Measurements from ENCODE around the gene IRF7. TPM values are rescaled to one million over a fixed set of nuclear protein-coding genes. Genes with fewer than 3 reads are reported as not detected.
"Not testable (repeated sequence)": the region's sequence is repeated elsewhere in the genome, so short reads cannot be mapped to it uniquely, and the experiment has no call there.

Gene IRF7
- 10 to 100 TPM; 14.7 to 25.8 TPM for total RNA-seq

GRCh38 chr11:615504-616319, at the start of gene IRF7:
Gene IRF7, minus strand, starts transcription at chr11:615950. Its CDS starts 586 bp downstream, at chr11:615364.
- no peaks in the 10 kb centered on the region for H3K4me1 Mint-ChIP-seq
- no peaks in the 10 kb centered on the region for H3K27me3 Mint-ChIP-seq
- no peaks in the 10 kb centered on the region for H3K9me3 Mint-ChIP-seq
- peaks cover 14% of the 10 kb centered on the region for H3K36me3 Mint-ChIP-seq (ENCODE audit: low read depth)
- H3K27ac Mint-ChIP-seq: peak within 1 kb of the TSS; percentile 63
- ATAC-seq (replicated peaks): peak; percentile 93
- H3K4me3 Mint-ChIP-seq: peak within 1 kb of the TSS; percentile 75

GRCh38 chr11:665062-665703, 49.4 kb upstream of the IRF7 start:
- Mint-ChIP-seq H3K4me1 (no peaks in the 10 kb centered on the region), H3K4me3 (no peak overlapping the region), H3K27ac (peak overlapping the region; percentile 38), H3K27me3 (no peaks in the 10 kb centered on the region), H3K36me3 (ENCODE audit: low read depth) (peaks cover 54% of the 10 kb centered on the region), H3K9me3 (no peaks in the 10 kb centered on the region)
- no peak for ATAC-seq (replicated peaks)

- peak; percentile 70 for ATAC-seq (replicated peaks)
- no peak overlapping the region for H3K27ac Mint-ChIP-seq
- H3K36me3 Mint-ChIP-seq (ENCODE audit: low read depth): peaks cover 55% of the 10 kb centered on the region
- no peaks in the 10 kb centered on the region for H3K4me1 Mint-ChIP-seq
- no peaks in the 10 kb centered on the region for H3K27me3 Mint-ChIP-seq
- H3K9me3 Mint-ChIP-seq: no peaks in the 10 kb centered on the region
- no peak overlapping the region for H3K4me3 Mint-ChIP-seq
These were observed 47.0 kb upstream of the IRF7 start for GRCh38 chr11:662689-663274.

- no peaks in the 10 kb centered on the region for H3K27me3 Mint-ChIP-seq
- no peaks in the 10 kb centered on the region for H3K4me1 Mint-ChIP-seq
- H3K9me3 Mint-ChIP-seq: no peaks in the 10 kb centered on the region
- peaks cover 44% of the 10 kb centered on the region for H3K36me3 Mint-ChIP-seq (ENCODE audit: low read depth)
- no peak overlapping the region for H3K27ac Mint-ChIP-seq
- ATAC-seq (replicated peaks): no peak
- H3K4me3 Mint-ChIP-seq: no peak overlapping the region
These were observed 45.1 kb upstream of the IRF7 start for GRCh38 chr11:660681-661444.

GRCh38 chr11:660281-660680, 44.5 kb upstream of the IRF7 start:
- Mint-ChIP-seq H3K27me3 (no peaks in the 10 kb centered on the region), H3K4me1 (no peaks in the 10 kb centered on the region), H3K36me3 (ENCODE audit: low read depth) (peaks cover 38% of the 10 kb centered on the region), H3K9me3 (no peaks in the 10 kb centered on the region), H3K4me3 (no peak overlapping the region), H3K27ac (no peak overlapping the region)
- no peak for ATAC-seq (replicated peaks)

GRCh38 chr11:659532-660085, 43.9 kb upstream of the IRF7 start:
- H3K27ac Mint-ChIP-seq: no peak overlapping the region
- H3K36me3 Mint-ChIP-seq (ENCODE audit: low read depth): peaks cover 38% of the 10 kb centered on the region
- H3K4me1 Mint-ChIP-seq: no peaks in the 10 kb centered on the region
- no peaks in the 10 kb centered on the region for H3K27me3 Mint-ChIP-seq
- ATAC-seq (replicated peaks): no peak
- H3K4me3 Mint-ChIP-seq: no peak overlapping the region
- H3K9me3 Mint-ChIP-seq: no peaks in the 10 kb centered on the region

GRCh38 chr11:657691-658126, 42.0 kb upstream of the IRF7 start:
- no peak overlapping the region for H3K27ac Mint-ChIP-seq

GRCh38 chr11:656866-657265, 41.1 kb upstream of the IRF7 start:
- Mint-ChIP-seq H3K4me3 (no peak overlapping the region), H3K27ac (no peak overlapping the region), H3K27me3 (no peaks in the 10 kb centered on the region), H3K4me1 (no peaks in the 10 kb centered on the region), H3K36me3 (ENCODE audit: low read depth) (peaks cover 38% of the 10 kb centered on the region), H3K9me3 (no peaks in the 10 kb centered on the region)
- ATAC-seq (replicated peaks): no peak

More at GRCh38 chr11:657691-658126, 42.0 kb upstream of the IRF7 start:
- Mint-ChIP-seq H3K36me3 (ENCODE audit: low read depth) (peaks cover 35% of the 10 kb centered on the region), H3K4me1 (no peaks in the 10 kb centered on the region), H3K27me3 (no peaks in the 10 kb centered on the region), H3K9me3 (no peaks in the 10 kb centered on the region), H3K4me3 (no peak overlapping the region)
- ATAC-seq (replicated peaks): no peak

- no peak overlapping the region for H3K4me3 Mint-ChIP-seq
- ATAC-seq (replicated peaks): no peak
- no peaks in the 10 kb centered on the region for H3K9me3 Mint-ChIP-seq
- peaks cover 39% of the 10 kb centered on the region for H3K36me3 Mint-ChIP-seq (ENCODE audit: low read depth)
- no peak overlapping the region for H3K27ac Mint-ChIP-seq
- H3K27me3 Mint-ChIP-seq: no peaks in the 10 kb centered on the region
- no peaks in the 10 kb centered on the region for H3K4me1 Mint-ChIP-seq
These were observed 40.7 kb upstream of the IRF7 start for GRCh38 chr11:656426-656825.

GRCh38 chr11:655036-655726, 39.4 kb upstream of the IRF7 start:
- Mint-ChIP-seq H3K4me3 (no peak overlapping the region), H3K27me3 (no peaks in the 10 kb centered on the region), H3K4me1 (no peaks in the 10 kb centered on the region), H3K27ac (no peak overlapping the region), H3K36me3 (ENCODE audit: low read depth) (peaks cover 50% of the 10 kb centered on the region), H3K9me3 (no peaks in the 10 kb centered on the region)
- ATAC-seq (replicated peaks): no peak

- H3K36me3 Mint-ChIP-seq (ENCODE audit: low read depth): peaks cover 50% of the 10 kb centered on the region
- H3K4me1 Mint-ChIP-seq; H3K9me3 Mint-ChIP-seq; ATAC-seq (replicated peaks); H3K27ac Mint-ChIP-seq; H3K4me3 Mint-ChIP-seq; H3K27me3 Mint-ChIP-seq: not testable (repeated sequence)
These were observed 38.7 kb upstream of the IRF7 start for GRCh38 chr11:654444-654843.

- Mint-ChIP-seq H3K4me1 (no peaks in the 10 kb centered on the region), H3K4me3 (no peak overlapping the region), H3K27me3 (no peaks in the 10 kb centered on the region), H3K27ac (no peak overlapping the region), H3K9me3 (no peaks in the 10 kb centered on the region), H3K36me3 (ENCODE audit: low read depth) (peaks cover 55% of the 10 kb centered on the region)
- ATAC-seq (replicated peaks): no peak
These were observed 38.1 kb upstream of the IRF7 start for GRCh38 chr11:653837-654236.

- not testable (repeated sequence) for H3K27me3 Mint-ChIP-seq; ATAC-seq (replicated peaks); H3K4me1 Mint-ChIP-seq; H3K27ac Mint-ChIP-seq; H3K4me3 Mint-ChIP-seq; H3K9me3 Mint-ChIP-seq
- peaks cover 60% of the 10 kb centered on the region for H3K36me3 Mint-ChIP-seq (ENCODE audit: low read depth)
These were observed 37.4 kb upstream of the IRF7 start for GRCh38 chr11:653136-653535.

- no peak for ATAC-seq (replicated peaks)
- Mint-ChIP-seq H3K9me3 (no peaks in the 10 kb centered on the region), H3K4me3 (no peak overlapping the region), H3K27me3 (no peaks in the 10 kb centered on the region), H3K27ac (no peak overlapping the region), H3K4me1 (no peaks in the 10 kb centered on the region), H3K36me3 (ENCODE audit: low read depth) (peaks cover 74% of the 10 kb centered on the region)
These were observed 34.7 kb upstream of the IRF7 start for GRCh38 chr11:650482-650881.
